ENCODE results near the gene DDR2.
A peak's percentile ranks its signal among the peaks of the same experiment; 100 is the strongest.

The DDR2 gene

DNA sequence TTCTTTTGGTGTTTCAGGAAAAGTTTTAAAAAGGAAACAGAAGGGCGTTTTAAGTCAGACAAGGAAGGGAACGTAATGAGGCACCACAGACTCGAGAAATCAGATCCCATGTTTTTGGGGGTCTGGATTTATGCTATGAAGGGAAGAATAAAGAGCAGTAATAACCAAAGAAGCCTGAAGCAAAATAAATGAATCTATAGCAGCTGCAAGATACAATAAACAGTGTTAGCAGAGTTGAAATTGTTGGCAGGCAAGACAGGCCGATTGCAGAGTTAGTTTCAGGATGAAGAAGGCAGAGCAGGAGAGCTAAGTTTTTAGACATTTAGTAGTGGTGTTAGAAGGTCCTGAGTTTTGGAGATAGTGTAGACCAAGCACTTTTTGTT lies 425 bp downstream of the DDR2 start:
- no peaks in the 10 kb centered on the region for H3K9me3 ChIP-seq (ENCODE audit: control insufficient read depth, low read length)
- no peaks in the 10 kb centered on the region for H3K4me1 ChIP-seq (ENCODE audit: control insufficient read depth, insufficient read depth, low read length)
- H3K27me3 ChIP-seq (ENCODE audit: control insufficient read depth, insufficient read depth, low read length), result no peaks in the 10 kb centered on the region
- peak overlapping the region; percentile 26 for H3K9ac ChIP-seq (ENCODE audit: low read length)
- no peak overlapping the region for H3K4me3 ChIP-seq (ENCODE audit: low read length)
- no peaks in the 10 kb centered on the region for H3K36me3 ChIP-seq (ENCODE audit: control insufficient read depth, insufficient read depth, low read length)

DNA sequence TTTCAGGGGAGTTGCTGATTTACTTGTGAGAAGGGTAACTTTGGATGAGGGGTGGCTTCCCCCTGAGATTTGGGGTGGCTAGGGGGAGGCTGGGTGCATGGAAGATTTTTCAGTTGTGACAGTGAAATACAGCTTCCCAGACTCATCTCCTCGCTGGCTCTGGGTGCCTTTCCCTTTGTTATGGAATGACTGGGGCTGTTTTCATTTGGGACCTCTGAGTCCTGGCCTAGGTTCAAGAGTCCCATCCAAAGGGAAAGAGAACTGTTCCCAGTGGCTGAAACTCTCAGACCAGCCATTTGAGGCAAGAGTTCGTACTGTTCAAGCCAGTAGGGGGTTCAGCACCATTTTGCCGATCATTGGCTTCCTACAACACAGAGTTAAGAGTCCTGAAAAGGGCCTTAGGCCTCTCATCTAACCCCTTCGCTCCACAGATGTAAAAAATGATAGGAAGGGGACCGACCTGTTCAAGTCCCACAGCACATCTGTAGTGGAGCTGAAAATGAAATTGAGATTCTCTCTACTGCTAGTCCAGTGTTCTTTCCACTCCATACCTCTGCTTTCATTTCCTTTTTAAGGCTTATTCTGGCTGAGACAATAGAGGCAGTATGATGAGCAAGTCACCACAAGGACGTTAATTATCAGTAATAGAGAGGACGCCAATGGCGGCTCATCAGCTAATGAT lies 958 bp downstream of the DDR2 start:
- Histone ChIP-seq H3K4me3 (ENCODE audit: low read length) (no peak overlapping the region), H3K9me3 (ENCODE audit: control insufficient read depth, low read length) (no peaks in the 10 kb centered on the region), H3K4me1 (ENCODE audit: control insufficient read depth, insufficient read depth, low read length) (no peaks in the 10 kb centered on the region), H3K27me3 (ENCODE audit: control insufficient read depth, insufficient read depth, low read length) (no peaks in the 10 kb centered on the region), H3K9ac (ENCODE audit: low read length) (peak overlapping the region; percentile 26), H3K36me3 (ENCODE audit: control insufficient read depth, insufficient read depth, low read length) (no peaks in the 10 kb centered on the region)

DNA sequence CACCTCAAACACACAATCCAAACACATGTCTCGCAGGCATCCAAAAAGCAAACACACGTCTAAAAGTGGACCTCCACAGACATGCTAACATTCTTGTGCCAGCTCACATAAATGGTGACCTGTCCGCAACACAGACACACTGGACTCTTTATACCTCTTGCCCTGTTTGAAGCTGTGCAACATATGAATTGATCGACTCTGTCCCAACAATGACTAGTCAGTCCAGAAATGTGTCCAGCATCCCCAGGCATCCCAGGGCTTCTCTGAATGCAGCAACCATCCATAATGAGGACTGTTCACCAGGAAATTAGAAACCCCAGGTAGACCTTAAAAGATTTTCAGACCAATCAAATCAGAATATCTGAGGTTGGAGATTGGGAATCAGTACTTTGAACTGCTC lies 3.2 kb downstream of the DDR2 start:
- H3K36me3 ChIP-seq (ENCODE audit: control insufficient read depth, insufficient read depth, low read length), result no peaks in the 10 kb centered on the region
- H3K9me3 ChIP-seq (ENCODE audit: control insufficient read depth, low read length), result no peaks in the 10 kb centered on the region
- H3K27me3 ChIP-seq (ENCODE audit: control insufficient read depth, insufficient read depth, low read length), result no peaks in the 10 kb centered on the region
- no peaks in the 10 kb centered on the region for H3K4me1 ChIP-seq (ENCODE audit: control insufficient read depth, insufficient read depth, low read length)
- no peak overlapping the region for H3K4me3 ChIP-seq (ENCODE audit: low read length)
- no peak overlapping the region for H3K9ac ChIP-seq (ENCODE audit: low read length)

DNA sequence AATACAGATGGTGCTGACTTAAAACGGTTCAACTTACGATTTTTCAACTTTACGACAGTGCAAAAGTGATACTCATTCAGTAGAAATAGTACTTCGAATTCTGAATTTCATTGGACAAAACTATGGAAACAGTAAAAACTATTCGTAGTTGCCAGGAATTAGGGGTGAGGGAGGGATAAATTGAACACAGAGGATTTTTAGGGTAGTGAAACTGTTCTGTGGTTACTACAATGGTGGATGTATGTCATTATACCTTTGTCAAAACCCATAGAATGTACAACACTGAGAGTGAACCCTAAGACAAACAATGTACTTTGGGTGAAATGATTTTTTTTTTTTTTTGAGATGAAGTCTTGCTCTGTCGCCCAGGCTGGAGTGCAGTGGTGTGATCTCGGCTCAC lies 7.5 kb downstream of the DDR2 start:
- Histone ChIP-seq H3K9me3 (ENCODE audit: control insufficient read depth, low read length) (no peaks in the 10 kb centered on the region), H3K4me1 (ENCODE audit: control insufficient read depth, insufficient read depth, low read length) (no peaks in the 10 kb centered on the region), H3K36me3 (ENCODE audit: control insufficient read depth, insufficient read depth, low read length) (no peaks in the 10 kb centered on the region), H3K9ac (ENCODE audit: low read length) (no peak overlapping the region), H3K4me3 (ENCODE audit: low read length) (no peak overlapping the region), H3K27me3 (ENCODE audit: control insufficient read depth, insufficient read depth, low read length) (no peaks in the 10 kb centered on the region)

DNA sequence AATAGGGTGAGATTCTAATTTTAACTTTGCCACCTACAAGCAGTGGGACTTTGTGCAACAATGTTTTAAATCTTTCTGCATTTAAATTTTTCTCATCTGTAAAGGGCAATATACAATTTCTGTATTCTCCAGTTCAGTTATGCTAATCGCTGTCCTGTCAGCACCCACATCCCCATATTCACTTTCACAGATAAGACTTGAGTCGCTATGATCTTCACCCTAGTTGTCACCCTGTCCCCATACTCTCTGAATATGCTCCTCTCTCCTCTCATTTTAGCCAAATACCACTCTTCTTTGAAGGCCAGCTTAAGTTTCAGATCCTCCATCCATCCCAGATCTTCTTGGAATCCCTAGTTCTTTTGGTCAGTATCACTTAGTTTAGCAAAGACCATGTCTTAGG lies 8.8 kb downstream of the DDR2 start:
- Histone ChIP-seq H3K4me1 (ENCODE audit: control insufficient read depth, insufficient read depth, low read length) (no peaks in the 10 kb centered on the region), H3K36me3 (ENCODE audit: control insufficient read depth, insufficient read depth, low read length) (no peaks in the 10 kb centered on the region), H3K4me3 (ENCODE audit: low read length) (no peak overlapping the region), H3K9ac (ENCODE audit: low read length) (no peak overlapping the region), H3K27me3 (ENCODE audit: control insufficient read depth, insufficient read depth, low read length) (no peaks in the 10 kb centered on the region), H3K9me3 (ENCODE audit: control insufficient read depth, low read length) (no peaks in the 10 kb centered on the region)

DNA sequence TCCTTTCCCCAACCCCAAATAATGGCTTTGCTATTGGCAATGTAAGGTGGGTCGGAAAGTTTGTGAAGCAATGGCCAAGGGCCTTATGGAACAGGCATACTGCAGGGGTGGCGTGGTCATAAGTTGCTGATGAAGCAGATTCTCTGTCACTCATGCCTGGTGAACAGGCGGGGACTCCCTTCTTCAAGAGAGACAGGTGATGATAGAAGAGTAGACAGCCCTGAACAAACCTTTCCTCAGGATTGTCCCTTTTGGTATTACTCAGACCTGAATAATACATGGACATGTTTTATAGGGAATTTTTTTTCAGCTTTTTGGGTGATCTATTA lies 12.7 kb downstream of the DDR2 start:
- Histone ChIP-seq H3K9me3 (ENCODE audit: control insufficient read depth, low read length) (no peaks in the 10 kb centered on the region), H3K9ac (ENCODE audit: low read length) (no peak overlapping the region), H3K27me3 (ENCODE audit: control insufficient read depth, insufficient read depth, low read length) (no peaks in the 10 kb centered on the region), H3K4me1 (ENCODE audit: control insufficient read depth, insufficient read depth, low read length) (no peaks in the 10 kb centered on the region), H3K36me3 (ENCODE audit: control insufficient read depth, insufficient read depth, low read length) (no peaks in the 10 kb centered on the region), H3K4me3 (ENCODE audit: low read length) (no peak overlapping the region)

DNA sequence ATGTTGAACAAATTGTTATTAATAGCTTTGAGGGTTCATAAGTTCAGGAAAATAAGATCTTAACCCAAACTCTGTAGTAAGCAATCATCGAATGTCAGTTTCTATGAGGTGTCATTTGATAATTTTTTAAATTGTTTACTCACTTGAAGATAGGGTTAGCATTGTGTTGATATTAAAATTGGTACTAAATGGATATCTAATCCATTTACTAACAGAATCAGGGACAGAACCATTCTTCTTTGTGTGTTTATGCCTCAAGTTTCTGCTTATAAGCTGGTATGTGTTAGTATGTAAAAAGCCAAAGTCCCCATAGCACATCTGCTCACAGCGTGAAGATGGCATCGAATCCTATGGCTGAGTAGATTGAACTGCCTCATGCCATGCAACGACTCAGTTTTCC lies 13.4 kb downstream of the DDR2 start:
- H3K9ac ChIP-seq (ENCODE audit: low read length), result no peak overlapping the region
- no peaks in the 10 kb centered on the region for H3K27me3 ChIP-seq (ENCODE audit: control insufficient read depth, insufficient read depth, low read length)
- no peaks in the 10 kb centered on the region for H3K4me1 ChIP-seq (ENCODE audit: control insufficient read depth, insufficient read depth, low read length)
- no peaks in the 10 kb centered on the region for H3K36me3 ChIP-seq (ENCODE audit: control insufficient read depth, insufficient read depth, low read length)
- no peak overlapping the region for H3K4me3 ChIP-seq (ENCODE audit: low read length)
- no peaks in the 10 kb centered on the region for H3K9me3 ChIP-seq (ENCODE audit: control insufficient read depth, low read length)

DNA sequence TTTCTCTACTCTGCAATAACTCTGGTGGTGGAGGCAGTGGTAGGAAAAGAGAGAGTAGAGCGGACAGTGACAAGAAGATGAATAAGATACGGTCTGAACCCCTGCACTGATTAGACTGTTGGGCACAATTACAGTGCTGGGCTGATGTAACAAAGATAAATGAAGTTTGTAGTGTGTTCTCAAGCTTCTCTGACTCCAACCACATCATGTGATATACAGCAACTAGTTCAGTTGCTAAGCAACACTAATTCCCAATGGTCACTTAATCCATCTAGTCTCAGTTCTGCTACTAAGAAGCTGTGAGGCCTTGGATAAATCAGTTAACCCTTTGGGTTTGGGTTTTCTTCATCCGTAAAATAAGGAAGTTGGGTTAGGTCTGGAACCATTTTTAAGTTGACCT lies 17.3 kb downstream of the DDR2 start:
- Histone ChIP-seq H3K4me3 (ENCODE audit: low read length) (no peak overlapping the region), H3K4me1 (ENCODE audit: control insufficient read depth, insufficient read depth, low read length) (no peaks in the 10 kb centered on the region), H3K9me3 (ENCODE audit: control insufficient read depth, low read length) (no peaks in the 10 kb centered on the region), H3K27me3 (ENCODE audit: control insufficient read depth, insufficient read depth, low read length) (no peaks in the 10 kb centered on the region), H3K36me3 (ENCODE audit: control insufficient read depth, insufficient read depth, low read length) (no peaks in the 10 kb centered on the region), H3K9ac (ENCODE audit: low read length) (no peak overlapping the region)

DNA sequence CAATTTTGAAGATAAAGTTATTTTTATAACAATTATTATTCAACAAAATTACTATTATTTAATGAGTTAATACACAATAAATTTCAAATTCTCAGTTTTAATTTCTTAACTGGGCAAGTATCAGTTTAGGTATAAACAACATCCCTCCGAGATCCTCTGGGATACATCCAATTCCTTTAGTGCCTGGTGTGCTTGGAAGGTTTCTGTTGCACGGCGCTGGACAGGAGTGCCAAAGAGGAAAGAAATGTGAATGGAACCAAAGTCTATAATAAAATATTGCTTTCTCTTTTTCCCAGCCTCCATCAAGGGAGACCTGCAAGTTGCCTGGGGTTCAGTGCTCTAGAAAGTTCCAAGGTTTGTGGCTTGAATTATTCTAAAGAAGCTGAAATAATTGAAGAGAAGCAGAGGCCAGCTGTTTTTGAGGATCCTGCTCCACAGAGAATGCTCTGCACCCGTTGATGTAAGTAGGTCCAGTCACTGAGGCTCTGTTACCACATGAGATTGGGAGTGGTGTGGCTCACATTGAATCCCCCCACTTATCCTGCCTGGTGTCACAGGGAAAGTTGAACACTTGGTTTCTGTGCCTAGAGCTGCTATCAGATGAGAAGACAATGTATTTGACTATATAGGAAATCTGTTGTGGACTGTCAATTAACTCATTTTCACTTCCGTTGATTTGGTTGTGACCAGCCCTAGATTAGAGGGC lies 22.8 kb downstream of the DDR2 start:
- no peaks in the 10 kb centered on the region for H3K27me3 ChIP-seq (ENCODE audit: control insufficient read depth, insufficient read depth, low read length)
- H3K36me3 ChIP-seq (ENCODE audit: control insufficient read depth, insufficient read depth, low read length), result no peaks in the 10 kb centered on the region
- H3K9ac ChIP-seq (ENCODE audit: low read length), result no peak overlapping the region
- no peak overlapping the region for H3K4me3 ChIP-seq (ENCODE audit: low read length)
- no peaks in the 10 kb centered on the region for H3K9me3 ChIP-seq (ENCODE audit: control insufficient read depth, low read length)
- H3K4me1 ChIP-seq (ENCODE audit: control insufficient read depth, insufficient read depth, low read length), result no peaks in the 10 kb centered on the region

DNA sequence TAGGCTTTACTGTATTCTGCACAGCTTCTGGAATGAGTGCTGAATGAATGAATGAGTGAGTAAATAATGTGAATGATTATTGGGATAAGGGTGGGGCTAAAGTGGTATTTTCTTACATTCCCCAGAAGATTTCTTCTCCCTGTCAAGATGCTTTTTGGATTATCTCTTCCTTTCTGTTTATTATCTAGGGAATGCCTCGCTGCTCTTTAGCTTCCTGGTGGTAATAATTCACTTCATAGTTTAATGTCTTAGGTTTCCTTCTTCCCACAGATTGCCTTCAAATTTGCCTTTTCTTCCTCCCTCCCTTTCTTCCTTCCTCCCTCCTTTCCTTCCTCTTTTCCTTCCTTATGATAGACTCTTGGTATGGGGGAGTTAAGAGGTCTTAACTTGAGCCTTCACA lies 24.0 kb downstream of the DDR2 start:
- no peaks in the 10 kb centered on the region for H3K27me3 ChIP-seq (ENCODE audit: control insufficient read depth, insufficient read depth, low read length)

DNA sequence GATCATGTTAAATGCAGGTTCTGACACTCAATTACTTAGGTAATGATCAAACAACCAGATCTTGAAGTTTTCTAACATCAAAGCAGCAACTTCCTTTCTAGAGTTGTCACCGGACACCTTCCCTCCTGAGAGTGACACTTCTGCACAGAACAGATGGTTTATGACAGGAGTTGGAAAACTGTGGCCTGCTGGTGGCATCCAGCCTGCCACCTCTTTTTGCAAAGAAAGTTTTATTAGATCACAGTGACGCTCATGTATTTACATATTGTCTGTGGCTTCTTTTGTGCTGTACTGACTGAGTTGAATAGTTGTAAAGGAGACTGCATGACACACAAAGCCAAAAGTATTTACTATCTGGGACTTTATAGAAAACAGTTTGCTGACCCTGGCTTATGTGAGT lies 28.3 kb downstream of the DDR2 start:
- no peaks in the 10 kb centered on the region for H3K4me1 ChIP-seq (ENCODE audit: control insufficient read depth, insufficient read depth, low read length)
- no peaks in the 10 kb centered on the region for H3K27me3 ChIP-seq (ENCODE audit: control insufficient read depth, insufficient read depth, low read length)
- H3K9ac ChIP-seq (ENCODE audit: low read length), result no peak overlapping the region
- H3K9me3 ChIP-seq (ENCODE audit: control insufficient read depth, low read length), result no peaks in the 10 kb centered on the region
- H3K4me3 ChIP-seq (ENCODE audit: low read length), result no peak overlapping the region
- no peaks in the 10 kb centered on the region for H3K36me3 ChIP-seq (ENCODE audit: control insufficient read depth, insufficient read depth, low read length)

More for the DNA sequence above, 24.0 kb downstream of the DDR2 start:
- H3K36me3 ChIP-seq (ENCODE audit: control insufficient read depth, insufficient read depth, low read length), result no peaks in the 10 kb centered on the region
- no peaks in the 10 kb centered on the region for H3K9me3 ChIP-seq (ENCODE audit: control insufficient read depth, low read length)
- no peaks in the 10 kb centered on the region for H3K4me1 ChIP-seq (ENCODE audit: control insufficient read depth, insufficient read depth, low read length)
- no peak overlapping the region for H3K4me3 ChIP-seq (ENCODE audit: low read length)
- H3K9ac ChIP-seq (ENCODE audit: low read length), result no peak overlapping the region

DNA sequence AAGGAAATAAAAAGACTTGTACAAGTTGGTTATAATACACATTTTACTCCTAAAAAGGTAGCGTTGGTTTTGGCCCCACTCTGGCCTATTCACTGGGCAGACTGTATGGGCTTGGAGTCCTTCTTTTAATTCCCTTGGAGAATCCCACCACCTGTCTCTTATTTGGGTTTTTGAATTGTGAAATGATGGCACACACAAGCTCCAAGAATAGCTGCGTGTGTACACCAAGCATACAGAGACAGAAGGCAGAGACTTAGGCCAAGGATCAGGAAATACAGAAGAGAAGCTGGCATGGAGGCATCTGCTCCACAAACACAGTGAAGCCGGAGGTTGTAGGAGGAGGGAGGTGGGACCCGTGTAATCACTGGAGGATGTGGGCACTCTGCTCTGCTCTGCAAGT lies 29.1 kb downstream of the DDR2 start:
- no peaks in the 10 kb centered on the region for H3K36me3 ChIP-seq (ENCODE audit: control insufficient read depth, insufficient read depth, low read length)
- H3K4me1 ChIP-seq (ENCODE audit: control insufficient read depth, insufficient read depth, low read length), result peaks cover 6% of the 10 kb centered on the region
- H3K9ac ChIP-seq (ENCODE audit: low read length), result no peak overlapping the region
- H3K4me3 ChIP-seq (ENCODE audit: low read length), result no peak overlapping the region
- H3K9me3 ChIP-seq (ENCODE audit: control insufficient read depth, low read length), result no peaks in the 10 kb centered on the region
- H3K27me3 ChIP-seq (ENCODE audit: control insufficient read depth, insufficient read depth, low read length), result no peaks in the 10 kb centered on the region

DNA sequence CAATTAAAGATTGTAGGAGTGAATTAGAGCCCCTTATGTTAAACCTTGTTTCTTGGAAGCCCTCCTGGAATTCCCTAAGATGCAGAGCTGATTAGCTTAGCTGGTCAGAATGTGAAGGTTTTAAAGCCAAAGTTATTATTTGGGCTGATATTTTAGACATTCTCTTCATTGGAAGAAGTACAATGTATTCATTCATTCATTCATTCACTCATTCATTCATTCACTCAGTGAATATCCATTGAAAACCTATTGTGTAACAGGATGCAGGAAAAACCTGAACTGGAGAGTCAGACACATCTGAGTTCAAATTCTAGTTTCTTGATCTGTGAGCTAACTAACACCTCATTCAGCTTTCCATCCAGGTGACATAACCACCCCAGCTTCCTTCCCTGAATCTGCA lies 29.7 kb downstream of the DDR2 start:
- Histone ChIP-seq H3K9ac (ENCODE audit: low read length) (no peak overlapping the region), H3K27me3 (ENCODE audit: control insufficient read depth, insufficient read depth, low read length) (no peaks in the 10 kb centered on the region), H3K4me3 (ENCODE audit: low read length) (no peak overlapping the region), H3K9me3 (ENCODE audit: control insufficient read depth, low read length) (no peaks in the 10 kb centered on the region), H3K36me3 (ENCODE audit: control insufficient read depth, insufficient read depth, low read length) (no peaks in the 10 kb centered on the region), H3K4me1 (ENCODE audit: control insufficient read depth, insufficient read depth, low read length) (peaks cover 7% of the 10 kb centered on the region)
